WTC11 (cell line): ENCODE results near the gene TMBIM6. TPM values are rescaled to one million over a fixed set of nuclear protein-coding genes. Genes with fewer than 3 reads are reported as not detected.

Source experiments
- ATAC-seq: fragments of 200-7000 bp; cut with Tn5 transposase; 2 replicates; pipeline ENCODE4 v1.10.0; 2021; ENCODE audit warnings: mild to moderate bottlenecking, moderate library complexity
- CTCF ChIA-PET: fragments of 300-600 bp; sonication (Branson Sonifier 250); formaldehyde crosslinking; loops from one replicate; lab custom pipeline; 2021; ENCODE audit warnings: antibody characterized with exemption; lab: Charles Lee
- POLR2A ChIA-PET: fragments of 350-600 bp; sonication (Branson Sonifier 250); formaldehyde crosslinking; loops from one replicate; lab custom pipeline; 2021; ENCODE audit warnings: antibody characterized with exemption; lab: Charles Lee
- DNase-seq: peaks from one replicate; pipeline ENCODE4 v3.0.0; 2021; ENCODE audit warnings: low spot score
- H3K27ac Mint-ChIP-seq: 2 replicates; pipeline ENCODE4 v1.8.0; 2021; ENCODE audit warnings: mixed read lengths
- H3K27me3 Mint-ChIP-seq: 2 replicates; pipeline ENCODE4 v1.8.0; 2021; ENCODE audit warnings: low read depth, mild to moderate bottlenecking, moderate library complexity, mixed read lengths
- H3K36me3 Mint-ChIP-seq: 2 replicates; pipeline ENCODE4 v1.8.0; 2021; ENCODE audit warnings: mixed read lengths
- H3K4me1 Mint-ChIP-seq: 2 replicates; pipeline ENCODE4 v1.8.0; 2022; ENCODE audit warnings: mixed read lengths
- H3K4me3 Mint-ChIP-seq: 2 replicates; pipeline ENCODE4 v1.8.0; 2021; ENCODE audit warnings: mild to moderate bottlenecking, moderate library complexity, mixed read lengths
- H3K9me3 Mint-ChIP-seq: 2 replicates; pipeline ENCODE4 v1.8.0; 2021; ENCODE audit warnings: mixed read lengths
- ARID4B ChIP-seq: sonication (generic); formaldehyde crosslinking; IDR thresholded peaks from 2 replicates; pipeline ENCODE4 v1.8.0; 2023; ENCODE audit warnings: missing genetic modification reagents, mild to moderate bottlenecking, borderline replicate concordance
- ATF6 ChIP-seq: sonication (generic); formaldehyde crosslinking; IDR thresholded peaks from 2 replicates; pipeline ENCODE4 v1.8.1; 2023; ENCODE audit warnings: mild to moderate bottlenecking, missing genetic modification reagents
- CREB1 ChIP-seq: sonication (generic); formaldehyde crosslinking; IDR thresholded peaks from 2 replicates; pipeline ENCODE4 v1.8.0; 2023; ENCODE audit warnings: mild to moderate bottlenecking, missing genetic modification reagents
- ELF4 ChIP-seq: sonication (generic); formaldehyde crosslinking; IDR thresholded peaks from 2 replicates; pipeline ENCODE4 v1.8.1; 2022; ENCODE audit warnings: low read depth, mild to moderate bottlenecking, moderate library complexity, missing genetic modification reagents
- ERG ChIP-seq: fragments of 250-450 bp; sonication (Bioruptor Pico); IDR thresholded peaks from 2 replicates; pipeline ENCODE4 v1.8.0; 2021; ENCODE audit warnings: mild to moderate bottlenecking
- ETV6 ChIP-seq: sonication (generic); formaldehyde crosslinking; IDR thresholded peaks from 2 replicates; pipeline ENCODE4 v1.8.1; 2022; ENCODE audit warnings: mild to moderate bottlenecking, missing genetic modification reagents
- GRHL2 ChIP-seq: fragments of 250-450 bp; sonication (Bioruptor Pico); IDR thresholded peaks from 2 replicates; pipeline ENCODE4 v1.8.0; 2022; ENCODE audit warnings: mild to moderate bottlenecking, moderate library complexity; ENCODE audit not compliant: insufficient replicate concordance, severe bottlenecking
- MLX ChIP-seq: sonication (generic); formaldehyde crosslinking; IDR thresholded peaks from 2 replicates; pipeline ENCODE4 v1.8.1; 2023; ENCODE audit warnings: mild to moderate bottlenecking, missing genetic modification reagents, moderate library complexity
- NR3C1 ChIP-seq: sonication (generic); formaldehyde crosslinking; conservative IDR thresholded peaks from 2 replicates; pipeline ENCODE4 v1.8.1; 2023; ENCODE audit warnings: low read depth, mild to moderate bottlenecking, missing genetic modification reagents
- OVOL2 ChIP-seq: fragments of 250-450 bp; sonication (Bioruptor Pico); IDR thresholded peaks from 2 replicates; pipeline ENCODE4 v1.9.0; 2021; ENCODE audit warnings: mild to moderate bottlenecking, borderline replicate concordance
- SOX15 ChIP-seq: fragments of 250-450 bp; sonication (Bioruptor Pico); IDR thresholded peaks from 2 replicates; pipeline ENCODE4 v1.9.0; 2021; ENCODE audit warnings: mild to moderate bottlenecking
- ZBTB21 ChIP-seq: sonication (generic); formaldehyde crosslinking; IDR thresholded peaks from 2 replicates; pipeline ENCODE4 v1.8.1; 2023; ENCODE audit warnings: mild to moderate bottlenecking, missing genetic modification reagents, borderline replicate concordance
- ZBTB43 ChIP-seq: sonication (generic); formaldehyde crosslinking; IDR thresholded peaks from 2 replicates; pipeline ENCODE4 v1.8.1; 2023; ENCODE audit warnings: mild to moderate bottlenecking, missing genetic modification reagents
- ZNF219 ChIP-seq: sonication (generic); formaldehyde crosslinking; IDR thresholded peaks from 2 replicates; pipeline ENCODE4 v1.8.0; 2023; ENCODE audit warnings: missing genetic modification reagents, mild to moderate bottlenecking, borderline replicate concordance
- ZNF263 ChIP-seq: sonication (generic); formaldehyde crosslinking; IDR thresholded peaks from 2 replicates; pipeline ENCODE4 v1.8.1; 2022; ENCODE audit warnings: low read depth, mild to moderate bottlenecking, moderate library complexity, missing genetic modification reagents
- ZNF317 ChIP-seq: sonication (generic); formaldehyde crosslinking; IDR thresholded peaks from 2 replicates; pipeline ENCODE4 v1.8.1; 2023; ENCODE audit warnings: low read depth, mild to moderate bottlenecking, moderate library complexity, missing genetic modification reagents, borderline replicate concordance
- ZNF396 ChIP-seq: fragments of 250-450 bp; sonication (Bioruptor Pico); IDR thresholded peaks from 2 replicates; pipeline ENCODE4 v1.8.0; 2021; ENCODE audit warnings: mild to moderate bottlenecking, moderate library complexity, borderline replicate concordance
- total RNA-seq: library from RNA; stranded (reverse); gene quantifications from 3 replicates; pipeline ENCODE4 v1.2.3, GENCODE V29; 2021
- TF ChIP-seq, protein P1 (sequence below): fragments of 250-450 bp; sonication (Bioruptor Pico); IDR thresholded peaks from 2 replicates; pipeline ENCODE4 v1.9.0; 2021; ENCODE audit warnings: mild to moderate bottlenecking, borderline replicate concordance
- TF ChIP-seq, protein P2 (sequence below): sonication (generic); formaldehyde crosslinking; conservative IDR thresholded peaks from 2 replicates; pipeline ENCODE4 v1.8.1; 2022; ENCODE audit warnings: mild to moderate bottlenecking, missing genetic modification reagents

The TMBIM6 gene
- total RNA-seq, 1 experiment from 2014 or later, result 402 TPM

DNA sequence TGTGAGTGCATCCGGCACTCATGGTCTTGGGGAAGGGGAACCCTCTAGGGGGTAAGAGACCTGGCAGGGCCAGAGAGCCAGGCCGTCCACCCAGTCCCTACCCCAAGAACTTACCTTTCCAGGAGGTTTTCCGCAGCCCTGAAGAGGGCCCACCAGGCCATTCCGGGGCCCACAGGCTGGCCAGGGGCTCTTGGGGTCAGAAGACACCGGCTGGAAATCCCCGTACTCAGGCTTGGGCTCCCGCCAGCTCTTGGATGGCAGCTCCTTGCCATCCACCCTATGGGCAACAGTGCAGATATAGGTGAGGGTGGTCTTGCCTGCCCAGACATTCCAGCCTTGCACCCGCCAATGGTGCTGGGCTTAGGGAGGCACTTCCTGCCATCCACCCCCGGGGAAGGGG lies 52.3 kb downstream of the TMBIM6 start:
- H3K27ac Mint-ChIP-seq, result no peak overlapping the region
- TF ChIP-seq ZNF317 (CRISPR knock-in tag) (no peak), GRHL2 (CRISPR knock-in tag) (no peak), ZBTB21 (CRISPR knock-in tag) (no peak), ZNF396 (no peak), CREB1 (no peak), ARID4B (CRISPR knock-in tag) (no peak), SOX15 (CRISPR knock-in tag) (no peak), MLX (CRISPR knock-in tag) (no peak), ETV6 (no peak), ZBTB43 (no peak), ZNF263 (CRISPR knock-in tag) (no peak), ERG (CRISPR knock-in tag) (no peak), NR3C1 (CRISPR knock-in tag) (no peak), OVOL2 (no peak), ZNF219 (CRISPR knock-in tag) (no peak), ATF6 (CRISPR knock-in tag) (no peak), ELF4 (no peak)
- TF ChIP-seq, protein P1, sequence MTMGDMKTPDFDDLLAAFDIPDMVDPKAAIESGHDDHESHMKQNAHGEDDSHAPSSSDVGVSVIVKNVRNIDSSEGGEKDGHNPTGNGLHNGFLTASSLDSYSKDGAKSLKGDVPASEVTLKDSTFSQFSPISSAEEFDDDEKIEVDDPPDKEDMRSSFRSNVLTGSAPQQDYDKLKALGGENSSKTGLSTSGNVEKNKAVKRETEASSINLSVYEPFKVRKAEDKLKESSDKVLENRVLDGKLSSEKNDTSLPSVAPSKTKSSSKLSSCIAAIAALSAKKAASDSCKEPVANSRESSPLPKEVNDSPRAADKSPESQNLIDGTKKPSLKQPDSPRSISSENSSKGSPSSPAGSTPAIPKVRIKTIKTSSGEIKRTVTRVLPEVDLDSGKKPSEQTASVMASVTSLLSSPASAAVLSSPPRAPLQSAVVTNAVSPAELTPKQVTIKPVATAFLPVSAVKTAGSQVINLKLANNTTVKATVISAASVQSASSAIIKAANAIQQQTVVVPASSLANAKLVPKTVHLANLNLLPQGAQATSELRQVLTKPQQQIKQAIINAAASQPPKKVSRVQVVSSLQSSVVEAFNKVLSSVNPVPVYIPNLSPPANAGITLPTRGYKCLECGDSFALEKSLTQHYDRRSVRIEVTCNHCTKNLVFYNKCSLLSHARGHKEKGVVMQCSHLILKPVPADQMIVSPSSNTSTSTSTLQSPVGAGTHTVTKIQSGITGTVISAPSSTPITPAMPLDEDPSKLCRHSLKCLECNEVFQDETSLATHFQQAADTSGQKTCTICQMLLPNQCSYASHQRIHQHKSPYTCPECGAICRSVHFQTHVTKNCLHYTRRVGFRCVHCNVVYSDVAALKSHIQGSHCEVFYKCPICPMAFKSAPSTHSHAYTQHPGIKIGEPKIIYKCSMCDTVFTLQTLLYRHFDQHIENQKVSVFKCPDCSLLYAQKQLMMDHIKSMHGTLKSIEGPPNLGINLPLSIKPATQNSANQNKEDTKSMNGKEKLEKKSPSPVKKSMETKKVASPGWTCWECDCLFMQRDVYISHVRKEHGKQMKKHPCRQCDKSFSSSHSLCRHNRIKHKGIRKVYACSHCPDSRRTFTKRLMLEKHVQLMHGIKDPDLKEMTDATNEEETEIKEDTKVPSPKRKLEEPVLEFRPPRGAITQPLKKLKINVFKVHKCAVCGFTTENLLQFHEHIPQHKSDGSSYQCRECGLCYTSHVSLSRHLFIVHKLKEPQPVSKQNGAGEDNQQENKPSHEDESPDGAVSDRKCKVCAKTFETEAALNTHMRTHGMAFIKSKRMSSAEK (CRISPR knock-in tag), result no peak
- TF ChIP-seq, protein P2, sequence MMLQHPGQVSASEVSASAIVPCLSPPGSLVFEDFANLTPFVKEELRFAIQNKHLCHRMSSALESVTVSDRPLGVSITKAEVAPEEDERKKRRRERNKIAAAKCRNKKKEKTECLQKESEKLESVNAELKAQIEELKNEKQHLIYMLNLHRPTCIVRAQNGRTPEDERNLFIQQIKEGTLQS (CRISPR knock-in tag), result no peak
- no peaks in the 10 kb centered on the region for H3K36me3 Mint-ChIP-seq
- peaks cover 15% of the 10 kb centered on the region for H3K4me1 Mint-ChIP-seq
- H3K9me3 Mint-ChIP-seq, result no peaks in the 10 kb centered on the region
- no peak overlapping the region for H3K4me3 Mint-ChIP-seq
- ChIA-PET CTCF (interaction anchor here (0.6 kb wide), 1 partner anchor 35 kb away, joined by 3 read pairs; the partner anchor contains the start of gene NCKAP5L), POLR2A (no interaction called here)
- ATAC-seq (no peak), DNase-seq (no peak)
- H3K27me3 Mint-ChIP-seq, result no peaks in the 10 kb centered on the region
